HUES6 (cell line): Measurements from ENCODE around the gene TMEM174.

Experiments
- H3K27ac ChIP-seq: 2 replicates; pipeline ENCODE4 v1.7.0; 2013; ENCODE audit warnings: low read depth, mild to moderate bottlenecking, low read length, inconsistent platforms
- H3K27me3 ChIP-seq: 2 replicates; pipeline ENCODE4 v1.6.1; 2013; ENCODE audit warnings: low read length; ENCODE audit not compliant: control insufficient read depth, insufficient read depth
- H3K36me3 ChIP-seq: 2 replicates; pipeline ENCODE4 v1.6.1; 2013; ENCODE audit warnings: low read length; ENCODE audit not compliant: control insufficient read depth, insufficient read depth
- H3K4me1 ChIP-seq: 2 replicates; pipeline ENCODE4 v1.6.1; 2013; ENCODE audit warnings: low read length; ENCODE audit not compliant: control insufficient read depth, insufficient read depth
- H3K4me3 ChIP-seq: 2 replicates; pipeline ENCODE4 v1.5.1; 2013; ENCODE audit warnings: low read depth, low read length
- H3K9ac ChIP-seq: one replicate; pipeline ENCODE4 v1.6.1; 2013; ENCODE audit warnings: mild to moderate bottlenecking, low read length
- H3K9me3 ChIP-seq: 2 replicates; pipeline ENCODE4 v1.6.1; 2013; ENCODE audit warnings: low read depth, low read length; ENCODE audit not compliant: control insufficient read depth, insufficient read depth

TMEM174 gene

GRCh38 chr5:73154208-73155006 lies 18.6 kb upstream of the TMEM174 start:
- peaks cover 6% of the 10 kb centered on the region; the same call in 1 of the 2 replicates for H3K4me1 ChIP-seq
- no peak overlapping the region for H3K4me3 ChIP-seq
- H3K36me3 ChIP-seq = no peaks in the 10 kb centered on the region
- H3K27me3 ChIP-seq = no peaks in the 10 kb centered on the region
- no peak overlapping the region for H3K27ac ChIP-seq
- no peak overlapping the region for H3K9ac ChIP-seq
- H3K9me3 ChIP-seq = no peaks in the 10 kb centered on the region

DNA sequence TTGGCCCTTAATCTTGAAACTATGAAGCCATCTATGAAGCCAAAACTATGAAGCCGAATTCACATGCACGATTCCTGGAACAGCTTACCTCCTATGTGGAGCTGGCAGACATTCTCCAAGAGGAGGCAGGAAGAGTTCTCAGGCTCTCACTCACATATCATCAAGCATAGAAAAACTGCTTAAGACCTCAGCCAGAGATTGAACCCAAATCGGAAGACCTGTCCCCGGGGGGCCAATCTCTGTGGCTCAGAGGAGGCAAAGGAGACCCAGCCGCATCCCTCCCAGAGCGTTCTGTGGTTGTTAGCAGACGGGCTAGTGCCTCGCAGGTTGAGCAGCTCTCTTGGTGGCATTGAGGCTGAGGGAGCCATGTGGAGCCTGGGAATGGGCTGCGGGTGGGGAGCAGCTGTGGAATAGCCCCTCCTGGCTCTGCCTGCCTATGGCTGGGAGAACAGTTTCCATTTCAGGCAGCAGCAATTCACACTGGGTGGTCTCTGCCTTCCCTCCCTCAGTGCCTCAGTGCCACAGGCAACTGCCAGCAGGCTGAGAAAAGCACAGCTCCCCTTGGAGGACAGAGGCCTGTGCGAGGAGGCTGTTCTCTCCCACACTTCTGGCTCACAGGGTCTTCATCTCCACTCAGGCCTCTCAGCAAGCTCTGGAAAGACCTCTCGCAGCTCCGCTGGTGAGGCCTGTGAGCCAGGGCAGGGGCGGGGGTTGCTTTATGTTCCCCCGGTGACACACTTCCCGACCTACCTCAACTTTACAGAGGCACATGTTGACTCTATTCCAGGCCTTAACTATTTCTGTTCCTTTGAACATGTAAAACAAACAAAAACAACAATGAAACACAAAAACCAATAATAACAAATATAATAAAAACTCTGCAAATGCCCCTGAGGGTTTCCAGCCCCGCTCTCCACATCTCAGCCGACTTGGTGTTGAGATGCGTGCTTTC lies 17.4 kb upstream of the TMEM174 start:
- H3K4me3 ChIP-seq = no peak overlapping the region
- H3K9me3 ChIP-seq = no peaks in the 10 kb centered on the region
- no peak overlapping the region for H3K27ac ChIP-seq
- H3K36me3 ChIP-seq = no peaks in the 10 kb centered on the region
- no peak overlapping the region for H3K9ac ChIP-seq
- H3K4me1 ChIP-seq = peaks cover 6% of the 10 kb centered on the region; the same call in 1 of the 2 replicates
- H3K27me3 ChIP-seq = no peaks in the 10 kb centered on the region

- H3K9me3 ChIP-seq = no peaks in the 10 kb centered on the region
- no peaks in the 10 kb centered on the region for H3K27me3 ChIP-seq
- no peak overlapping the region for H3K4me3 ChIP-seq
- H3K4me1 ChIP-seq = peaks cover 6% of the 10 kb centered on the region; the same call in 1 of the 2 replicates
- H3K9ac ChIP-seq = no peak overlapping the region
- H3K36me3 ChIP-seq = no peaks in the 10 kb centered on the region
- H3K27ac ChIP-seq = no peak overlapping the region
Measured at GRCh38 chr5:73157414-73158303, 15.3 kb upstream of the TMEM174 start.

GRCh38 chr5:73158313-73158712 lies 14.7 kb upstream of the TMEM174 start:
- no peaks in the 10 kb centered on the region for H3K36me3 ChIP-seq
- H3K27ac ChIP-seq = no peak overlapping the region
- H3K4me1 ChIP-seq = peaks cover 6% of the 10 kb centered on the region; the same call in 1 of the 2 replicates
- no peak overlapping the region for H3K4me3 ChIP-seq
- H3K9me3 ChIP-seq = no peaks in the 10 kb centered on the region
- no peaks in the 10 kb centered on the region for H3K27me3 ChIP-seq
- H3K9ac ChIP-seq = no peak overlapping the region

- H3K9ac ChIP-seq = no peak overlapping the region
- H3K27me3 ChIP-seq = no peaks in the 10 kb centered on the region
- peaks cover 6% of the 10 kb centered on the region; the same call in 1 of the 2 replicates for H3K4me1 ChIP-seq
- no peak overlapping the region for H3K27ac ChIP-seq
- no peaks in the 10 kb centered on the region for H3K36me3 ChIP-seq
- no peak overlapping the region for H3K4me3 ChIP-seq
- no peaks in the 10 kb centered on the region for H3K9me3 ChIP-seq
Measured at GRCh38 chr5:73160239-73160671, 12.7 kb upstream of the TMEM174 start.

DNA sequence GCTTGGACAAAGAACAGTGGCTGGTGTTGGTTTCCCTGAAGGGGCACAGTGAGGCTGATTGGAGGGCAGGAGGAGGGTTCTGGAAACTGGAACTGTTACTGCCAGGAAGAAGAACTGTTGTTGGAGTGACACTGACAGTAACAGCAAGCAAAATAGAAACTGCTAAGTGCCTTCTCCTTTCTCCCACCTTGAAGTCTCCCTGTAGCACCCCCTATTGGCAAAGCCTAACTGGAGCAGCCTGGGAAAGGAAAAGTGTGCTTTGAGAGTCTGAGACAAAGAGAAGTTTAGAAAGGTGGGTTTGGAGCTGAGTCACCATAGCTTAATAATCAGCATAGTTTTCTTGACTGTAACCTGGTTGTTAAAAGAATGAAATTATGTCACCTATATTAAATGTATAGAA lies 2.5 kb upstream of the TMEM174 start:
- H3K4me3 ChIP-seq = no peak overlapping the region
- H3K27me3 ChIP-seq = no peaks in the 10 kb centered on the region
- H3K4me1 ChIP-seq = no peaks in the 10 kb centered on the region; the same call in 1 of the 2 replicates
- no peaks in the 10 kb centered on the region for H3K9me3 ChIP-seq
- no peak overlapping the region for H3K27ac ChIP-seq
- H3K9ac ChIP-seq = no peak overlapping the region
- no peaks in the 10 kb centered on the region for H3K36me3 ChIP-seq

GRCh38 chr5:73171495-73171894 lies 1.5 kb upstream of the TMEM174 start:
- Histone ChIP-seq H3K4me1 (no peaks in the 10 kb centered on the region; the same call in 1 of the 2 replicates), H3K27ac (no peak overlapping the region), H3K4me3 (no peak overlapping the region), H3K9ac (no peak overlapping the region), H3K27me3 (no peaks in the 10 kb centered on the region), H3K36me3 (no peaks in the 10 kb centered on the region), H3K9me3 (no peaks in the 10 kb centered on the region)

DNA sequence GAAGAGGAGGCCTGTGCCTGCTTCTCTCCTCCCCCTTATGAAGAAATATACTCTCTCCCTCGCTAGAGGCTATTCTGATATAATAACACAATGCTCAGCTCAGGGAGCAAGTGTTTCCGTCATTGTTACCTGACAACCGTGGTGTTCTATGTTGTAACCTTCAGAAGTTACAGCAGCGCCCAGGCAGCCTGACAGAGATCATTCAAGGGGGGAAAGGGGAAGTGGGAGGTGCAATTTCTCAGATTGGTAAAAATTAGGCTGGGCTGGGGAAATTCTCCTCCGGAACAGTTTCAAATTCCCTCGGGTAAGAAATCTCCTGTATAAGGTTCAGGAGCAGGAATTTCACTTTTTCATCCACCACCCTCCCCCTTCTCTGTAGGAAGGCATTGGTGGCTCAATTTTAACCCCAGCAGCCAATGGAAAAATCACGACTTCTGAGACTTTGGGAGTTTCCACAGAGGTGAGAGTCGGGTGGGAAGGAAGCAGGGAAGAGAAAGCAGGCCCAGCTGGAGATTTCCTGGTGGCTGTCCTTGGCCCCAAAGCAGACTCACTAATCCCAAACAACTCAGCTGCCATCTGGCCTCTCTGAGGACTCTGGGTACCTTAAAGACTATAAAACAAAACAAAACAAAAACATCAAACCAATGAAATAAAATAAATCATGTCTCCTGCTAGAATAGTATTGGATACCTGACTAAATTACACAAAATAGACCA lies 1.3 kb downstream of the TMEM174 start:
- Histone ChIP-seq H3K36me3 (no peaks in the 10 kb centered on the region), H3K9ac (no peak overlapping the region), H3K27ac (no peak overlapping the region), H3K4me3 (no peak overlapping the region), H3K27me3 (no peaks in the 10 kb centered on the region), H3K9me3 (no peaks in the 10 kb centered on the region), H3K4me1 (no peaks in the 10 kb centered on the region; the same call in 1 of the 2 replicates)

DNA sequence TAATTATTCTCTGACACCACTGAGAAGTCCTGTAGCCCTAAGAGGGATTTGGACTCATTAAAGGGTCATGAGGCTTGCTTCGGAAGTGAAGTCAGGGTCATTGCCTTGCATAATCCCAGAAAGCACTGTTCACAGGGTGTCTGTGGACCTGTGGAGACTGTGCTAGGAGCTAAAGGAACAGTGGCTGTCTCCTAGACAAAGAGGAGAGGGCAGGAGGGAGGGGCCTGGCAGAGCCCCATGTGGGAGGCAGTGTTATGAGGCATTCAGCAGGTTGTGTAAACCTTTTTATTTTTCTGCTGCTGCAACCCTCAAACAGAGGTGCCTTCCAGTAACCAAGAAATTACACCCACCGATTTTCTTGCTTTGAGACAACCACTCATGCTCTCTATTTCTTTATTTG lies 3.3 kb downstream of the TMEM174 start:
- no peaks in the 10 kb centered on the region; the same call in 1 of the 2 replicates for H3K4me1 ChIP-seq
- H3K36me3 ChIP-seq = no peaks in the 10 kb centered on the region
- no peaks in the 10 kb centered on the region for H3K9me3 ChIP-seq
- no peak overlapping the region for H3K4me3 ChIP-seq
- H3K27ac ChIP-seq = no peak overlapping the region
- H3K9ac ChIP-seq = no peak overlapping the region
- H3K27me3 ChIP-seq = no peaks in the 10 kb centered on the region

- Histone ChIP-seq H3K4me1 (no peaks in the 10 kb centered on the region; the same call in 1 of the 2 replicates), H3K27ac (no peak overlapping the region), H3K36me3 (no peaks in the 10 kb centered on the region), H3K27me3 (no peaks in the 10 kb centered on the region), H3K4me3 (no peak overlapping the region), H3K9me3 (no peaks in the 10 kb centered on the region), H3K9ac (no peak overlapping the region)
Measured at GRCh38 chr5:73178265-73178664, 5.3 kb downstream of the TMEM174 start.
